WTC11 (cell line): ENCODE measurements around the gene ZNF771. TPM values are rescaled to one million over a fixed set of nuclear protein-coding genes. Genes with fewer than 3 reads are reported as not detected.

Experiments
- ATAC-seq: fragments of 200-7000 bp; cut with Tn5 transposase; 2 replicates; pipeline ENCODE4 v1.10.0; 2021; ENCODE audit warnings: mild to moderate bottlenecking, moderate library complexity
- CTCF ChIA-PET: fragments of 300-600 bp; sonication (Branson Sonifier 250); formaldehyde crosslinking; loops from one replicate; lab custom pipeline; 2021; ENCODE audit warnings: antibody characterized with exemption; lab: Charles Lee
- POLR2A ChIA-PET: fragments of 350-600 bp; sonication (Branson Sonifier 250); formaldehyde crosslinking; loops from one replicate; lab custom pipeline; 2021; ENCODE audit warnings: antibody characterized with exemption; lab: Charles Lee
- DNase-seq: peaks from one replicate; pipeline ENCODE4 v3.0.0; 2021; ENCODE audit warnings: low spot score
- H3K27ac Mint-ChIP-seq: 2 replicates; pipeline ENCODE4 v1.8.0; 2021; ENCODE audit warnings: mixed read lengths
- H3K27me3 Mint-ChIP-seq: 2 replicates; pipeline ENCODE4 v1.8.0; 2021; ENCODE audit warnings: low read depth, mild to moderate bottlenecking, moderate library complexity, mixed read lengths
- H3K36me3 Mint-ChIP-seq: 2 replicates; pipeline ENCODE4 v1.8.0; 2021; ENCODE audit warnings: mixed read lengths
- H3K4me1 Mint-ChIP-seq: 2 replicates; pipeline ENCODE4 v1.8.0; 2022; ENCODE audit warnings: mixed read lengths
- H3K4me3 Mint-ChIP-seq: 2 replicates; pipeline ENCODE4 v1.8.0; 2021; ENCODE audit warnings: mild to moderate bottlenecking, moderate library complexity, mixed read lengths
- H3K9me3 Mint-ChIP-seq: 2 replicates; pipeline ENCODE4 v1.8.0; 2021; ENCODE audit warnings: mixed read lengths
- ARID4B ChIP-seq: sonication (generic); formaldehyde crosslinking; IDR thresholded peaks from 2 replicates; pipeline ENCODE4 v1.8.0; 2023; ENCODE audit warnings: missing genetic modification reagents, mild to moderate bottlenecking, borderline replicate concordance
- CDX4 ChIP-seq: fragments of 250-450 bp; sonication (Bioruptor Pico); IDR thresholded peaks from 2 replicates; pipeline ENCODE4 v1.9.0; 2021; ENCODE audit warnings: moderate library complexity, mild to moderate bottlenecking, inconsistent platforms, borderline replicate concordance
- ERG ChIP-seq: fragments of 250-450 bp; sonication (Bioruptor Pico); IDR thresholded peaks from 2 replicates; pipeline ENCODE4 v1.8.0; 2021; ENCODE audit warnings: mild to moderate bottlenecking
- FOXJ3 ChIP-seq: sonication (generic); formaldehyde crosslinking; IDR thresholded peaks from 2 replicates; pipeline ENCODE4 v1.9.0; 2021; ENCODE audit warnings: missing genetic modification reagents, mild to moderate bottlenecking, borderline replicate concordance
- PRDM15 ChIP-seq: sonication (generic); formaldehyde crosslinking; IDR thresholded peaks from 2 replicates; pipeline ENCODE4 v1.8.0; 2022; ENCODE audit warnings: missing genetic modification reagents
- TEAD1 ChIP-seq: sonication (generic); formaldehyde crosslinking; IDR thresholded peaks from 2 replicates; pipeline ENCODE4 v1.8.0; 2022; ENCODE audit warnings: mild to moderate bottlenecking, missing genetic modification reagents
- ZNF416 ChIP-seq: fragments of 250-450 bp; sonication (Bioruptor Pico); IDR thresholded peaks from 2 replicates; pipeline ENCODE4 v1.9.0; 2021; ENCODE audit warnings: mild to moderate bottlenecking, inconsistent platforms
- total RNA-seq: library from RNA; stranded (reverse); gene quantifications from 3 replicates; pipeline ENCODE4 v1.2.3, GENCODE V29; 2021
- TF ChIP-seq, protein P1 (sequence below): sonication (generic); formaldehyde crosslinking; conservative IDR thresholded peaks from 2 replicates; pipeline ENCODE4 v1.8.1; 2022; ENCODE audit warnings: mild to moderate bottlenecking, missing genetic modification reagents

ZNF771 gene
- total RNA-seq, 1 experiment from 2014 or later: 10.0 TPM

GRCh38 chr16:30358990-30359870 is 48.2 kb upstream of the ZNF771 start (continued):
- TF ChIP-seq ARID4B (CRISPR knock-in tag) (no peak), CDX4 (CRISPR knock-in tag) (no peak), ERG (CRISPR knock-in tag) (no peak), PRDM15 (no peak), FOXJ3 (CRISPR knock-in tag) (no peak), ZNF416 (CRISPR knock-in tag) (no peak)
- TF ChIP-seq, protein P1, sequence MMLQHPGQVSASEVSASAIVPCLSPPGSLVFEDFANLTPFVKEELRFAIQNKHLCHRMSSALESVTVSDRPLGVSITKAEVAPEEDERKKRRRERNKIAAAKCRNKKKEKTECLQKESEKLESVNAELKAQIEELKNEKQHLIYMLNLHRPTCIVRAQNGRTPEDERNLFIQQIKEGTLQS (CRISPR knock-in tag): no peak

DNA sequence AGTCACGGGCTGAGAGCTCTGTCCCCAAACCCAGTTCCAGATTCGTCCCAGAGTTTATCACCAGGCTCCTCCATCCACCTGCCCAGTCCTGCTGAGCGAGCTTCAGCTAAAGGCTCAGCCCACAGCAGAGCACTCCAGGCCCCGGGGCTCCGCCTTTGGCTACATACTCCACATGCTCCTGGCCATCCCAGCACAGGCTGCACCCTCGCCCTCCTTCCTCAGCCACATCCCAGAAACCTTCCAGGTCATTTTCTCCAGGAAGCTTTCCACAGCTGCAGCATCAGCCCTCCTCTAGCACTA is 47.6 kb upstream of the ZNF771 start:
- ChIA-PET POLR2A (no interaction called here), CTCF (interaction anchor here (0.7 to 3.1 kb wide), 4 partner anchors 10 to 70 kb away, joined by 3 to 17 read pairs (median 7); partner anchors contain the start of genes DCTPP1, TBC1D10B and ZNF771)
- DNase-seq (no peak), ATAC-seq (peak; percentile 3; the same call in 1 of the 2 replicates)
- Mint-ChIP-seq H3K9me3 (no peaks in the 10 kb centered on the region), H3K4me1 (peaks cover 21% of the 10 kb centered on the region), H3K27me3 (no peaks in the 10 kb centered on the region; the same call in 1 of the 2 replicates), H3K4me3 (no peak overlapping the region), H3K36me3 (peaks cover 23% of the 10 kb centered on the region), H3K27ac (peak overlapping the region; percentile 19; the same call in 1 of the 2 replicates)
- TF ChIP-seq TEAD1 (CRISPR knock-in tag): no peak
- TF ChIP-seq PRDM15: peak; percentile 43; the same call in 1 of the 2 replicates
